Choroid plexus epithelial cell (primary cell): Measurements from ENCODE around the gene COL4A2.

Experiments
- DNase-seq: peaks from one replicate; pipeline ENCODE4 v3.0.0-alpha.2; 2010; ENCODE audit warnings: low read depth
- H3K4me3 ChIP-seq: 2 replicates; pipeline ENCODE4 v1.5.1; 2011; ENCODE audit warnings: low read depth, mild to moderate bottlenecking, control low read depth, low read length, moderate library complexity
- CTCF ChIP-seq: conservative IDR thresholded peaks from 2 replicates; pipeline ENCODE4 v1.5.1; 2011; ENCODE audit warnings: low read depth, mild to moderate bottlenecking, control low read depth, inconsistent platforms, low read length, moderate library complexity

The COL4A2 gene

DNA sequence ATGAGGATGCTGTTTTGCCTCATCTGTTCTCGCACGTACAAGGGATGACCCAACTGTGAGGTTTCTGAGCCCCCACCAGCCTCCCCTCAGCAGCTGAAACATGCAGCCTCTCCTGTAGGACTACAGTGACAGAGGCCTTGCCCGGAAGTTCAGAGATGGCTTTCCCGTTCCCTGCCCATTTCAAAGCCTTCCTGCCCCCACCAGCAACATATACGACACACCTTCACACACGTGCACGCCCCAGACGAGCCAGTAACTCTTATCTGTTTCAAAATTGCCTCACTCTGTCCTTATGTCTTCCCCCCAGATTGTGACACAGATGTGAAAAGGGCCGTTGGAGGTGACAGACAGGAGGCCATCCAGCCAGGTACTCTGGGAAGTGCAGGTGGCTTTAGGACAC, 158.6 kb downstream of the COL4A2 start:
- TF ChIP-seq CTCF, result no peak
- no peak for DNase-seq
- H3K4me3 ChIP-seq, result no peak overlapping the region

GRCh38 chr13:110466266-110466915, 159.3 kb downstream of the COL4A2 start:
- no peak for TF ChIP-seq CTCF
- no peak overlapping the region for H3K4me3 ChIP-seq
- no peak for DNase-seq

- TF ChIP-seq CTCF, result no peak
Measured at GRCh38 chr13:110467516-110468110, 160.5 kb downstream of the COL4A2 start.

DNA sequence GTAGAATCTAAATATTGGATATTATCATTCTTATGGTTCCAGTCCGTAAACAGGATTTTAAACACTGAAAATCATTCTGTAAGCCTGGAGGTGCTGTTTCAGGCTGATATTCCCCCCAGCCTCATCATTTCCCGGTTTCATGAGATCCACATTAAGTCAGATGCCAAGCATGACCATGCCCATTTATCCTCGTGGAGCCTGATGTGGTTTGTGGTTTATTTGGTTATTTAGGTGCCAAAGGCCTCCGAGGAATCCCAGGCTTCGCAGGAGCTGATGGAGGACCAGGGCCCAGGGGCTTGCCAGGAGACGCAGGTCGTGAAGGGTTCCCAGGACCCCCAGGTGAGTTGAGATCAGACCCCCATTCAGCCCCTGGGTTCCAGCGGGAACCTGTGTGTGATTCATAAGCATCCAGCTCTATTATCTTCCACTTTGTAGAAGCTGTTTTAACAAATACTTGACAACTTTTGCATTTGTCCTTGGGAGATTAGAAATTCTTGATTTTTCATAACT, 162.0 kb downstream of the COL4A2 start:
- no peak overlapping the region for H3K4me3 ChIP-seq
- DNase-seq, result no peak
- TF ChIP-seq CTCF, result no peak

More at GRCh38 chr13:110467516-110468110, 160.5 kb downstream of the COL4A2 start:
- DNase-seq, result no peak
- no peak overlapping the region for H3K4me3 ChIP-seq

GRCh38 chr13:110469597-110469996, 162.5 kb downstream of the COL4A2 start:
- H3K4me3 ChIP-seq, result no peak overlapping the region
- no peak for TF ChIP-seq CTCF
- DNase-seq, result no peak

GRCh38 chr13:110470272-110471009, 163.4 kb downstream of the COL4A2 start:
- no peak overlapping the region for H3K4me3 ChIP-seq
- no peak for TF ChIP-seq CTCF
- peak; percentile 24 for DNase-seq
